ENCODE data around the gene SNCA. TPM values are rescaled to one million over a fixed set of nuclear protein-coding genes. Genes with fewer than 3 reads are reported as not detected.

SNCA gene
- total RNA-seq, 1 experiment from 2014 or later = 3.1 TPM

- Histone ChIP-seq H3K4me1 (ENCODE audit: insufficient read depth, low read length, poor library complexity, severe bottlenecking) (peaks cover 9% of the 10 kb centered on the region), H3K27me3 (replicated peaks; ENCODE audit: insufficient read depth, low read depth, low read length, poor library complexity) (no peaks in the 10 kb centered on the region), H3K27ac (ENCODE audit: low read depth, low read length, poor library complexity, severe bottlenecking) (no peak overlapping the region), H3K9me3 (ENCODE audit: low read depth, low read length, poor library complexity, severe bottlenecking) (no peaks in the 10 kb centered on the region), H3K4me3 (ENCODE audit: low read depth, low read length, poor library complexity, severe bottlenecking) (no peak overlapping the region), H3K36me3 (ENCODE audit: insufficient read depth, low read length, poor library complexity, severe bottlenecking) (no peaks in the 10 kb centered on the region)
- BruUV-seq (replicated peaks) = no TSS peak
- no peak for DNase-seq (ENCODE audit: low spot score)
- POLR2A ChIA-PET (ENCODE audit: low non-redundant PET) = no interaction called here
- intact Hi-C loops (cut with micrococcal nuclease; ENCODE audit: unreplicated experiment) = no loop called here
- TF ChIP-seq EZH2 (IDR thresholded peaks at IDR 0.05; ENCODE audit: borderline replicate concordance, low read depth, low read length, poor library complexity, severe bottlenecking) (no peak), CTCF (conservative IDR thresholded peaks at IDR 0.05; ENCODE audit: low read depth, low read length) (no peak)
- CTCF ChIA-PET = no interaction called here
These were observed 83.9 kb downstream of the SNCA start for GRCh38 chr4:89752932-89753598.

- no TSS peak for BruUV-seq (replicated peaks)
- Histone ChIP-seq H3K27me3 (replicated peaks; ENCODE audit: insufficient read depth, low read depth, low read length, poor library complexity) (no peaks in the 10 kb centered on the region), H3K4me1 (ENCODE audit: insufficient read depth, low read length, poor library complexity, severe bottlenecking) (peaks cover 9% of the 10 kb centered on the region), H3K36me3 (ENCODE audit: insufficient read depth, low read length, poor library complexity, severe bottlenecking) (no peaks in the 10 kb centered on the region), H3K27ac (ENCODE audit: low read depth, low read length, poor library complexity, severe bottlenecking) (no peak overlapping the region), H3K4me3 (ENCODE audit: low read depth, low read length, poor library complexity, severe bottlenecking) (no peak overlapping the region), H3K9me3 (ENCODE audit: low read depth, low read length, poor library complexity, severe bottlenecking) (no peaks in the 10 kb centered on the region)
- intact Hi-C loops (cut with micrococcal nuclease; ENCODE audit: unreplicated experiment) = no loop called here
- no peak for DNase-seq (ENCODE audit: low spot score)
- TF ChIP-seq CTCF (conservative IDR thresholded peaks at IDR 0.05; ENCODE audit: low read depth, low read length) (no peak), EZH2 (IDR thresholded peaks at IDR 0.05; ENCODE audit: borderline replicate concordance, low read depth, low read length, poor library complexity, severe bottlenecking) (no peak)
- CTCF ChIA-PET = no interaction called here
- POLR2A ChIA-PET (ENCODE audit: low non-redundant PET) = no interaction called here
These were observed 85.5 kb downstream of the SNCA start for GRCh38 chr4:89751416-89751815.

DNA sequence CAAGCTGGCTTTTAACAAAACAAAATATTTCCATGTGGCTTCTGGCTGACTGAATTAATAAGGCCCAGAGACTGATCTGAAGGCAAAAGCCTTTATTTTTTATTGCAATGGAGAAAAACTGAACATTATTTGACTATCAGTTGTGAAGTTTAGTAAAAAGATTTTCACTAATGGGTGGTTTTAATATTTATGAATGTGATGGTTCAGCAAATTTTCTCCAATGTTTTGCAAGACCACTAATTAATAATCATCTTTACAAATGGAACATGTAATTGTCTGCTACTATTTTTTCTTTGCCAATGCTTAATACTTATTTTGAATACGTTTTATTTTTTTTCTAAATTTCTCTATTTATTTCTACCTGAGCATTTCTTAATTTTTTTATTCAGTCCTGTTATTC, 90.6 kb downstream of the SNCA start:
- no peak overlapping the region for H3K27ac ChIP-seq (ENCODE audit: low read depth, low read length, poor library complexity, severe bottlenecking)

More for the DNA sequence above, 90.6 kb downstream of the SNCA start:
- no peak for TF ChIP-seq EZH2 (IDR thresholded peaks at IDR 0.05; ENCODE audit: borderline replicate concordance, low read depth, low read length, poor library complexity, severe bottlenecking)
- TF ChIP-seq CTCF (conservative IDR thresholded peaks at IDR 0.05; ENCODE audit: low read depth, low read length) = no peak
- no peaks in the 10 kb centered on the region for H3K4me1 ChIP-seq (ENCODE audit: insufficient read depth, low read length, poor library complexity, severe bottlenecking)
- BruUV-seq (replicated peaks) = no TSS peak
- no peaks in the 10 kb centered on the region for H3K9me3 ChIP-seq (ENCODE audit: low read depth, low read length, poor library complexity, severe bottlenecking)
- H3K27me3 ChIP-seq (replicated peaks; ENCODE audit: insufficient read depth, low read depth, low read length, poor library complexity) = no peaks in the 10 kb centered on the region
- no peaks in the 10 kb centered on the region for H3K36me3 ChIP-seq (ENCODE audit: insufficient read depth, low read length, poor library complexity, severe bottlenecking)
- no peak overlapping the region for H3K4me3 ChIP-seq (ENCODE audit: low read depth, low read length, poor library complexity, severe bottlenecking)
- ChIA-PET POLR2A (ENCODE audit: low non-redundant PET) (no interaction called here), CTCF (no interaction called here)
- intact Hi-C loops (cut with micrococcal nuclease; ENCODE audit: unreplicated experiment) = no loop called here
- no peak for DNase-seq (ENCODE audit: low spot score)

Measured in A673 (cell line).